ENCODE data around the gene RXFP1.

RXFP1 gene

DNA sequence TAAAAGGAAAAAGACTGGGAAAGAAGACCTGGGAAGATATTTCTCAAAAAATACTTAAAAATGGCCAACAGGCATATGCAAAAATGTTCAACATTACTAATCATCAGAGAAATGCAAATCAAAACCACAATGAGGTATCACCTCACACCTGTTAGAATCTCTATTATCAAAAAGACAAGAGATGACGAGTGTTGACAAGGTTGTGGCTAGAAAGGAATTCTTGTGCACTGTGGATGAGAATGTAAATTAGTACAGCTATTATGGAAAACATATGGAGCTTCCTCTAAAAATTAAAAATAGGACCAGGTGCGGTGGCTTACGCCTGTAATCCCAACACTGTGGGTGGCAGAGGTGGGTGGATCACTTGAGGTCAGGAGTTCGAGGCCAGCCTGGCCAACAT lies 100.0 kb downstream of the RXFP1 start:
- DNase-seq, result no peak

DNA sequence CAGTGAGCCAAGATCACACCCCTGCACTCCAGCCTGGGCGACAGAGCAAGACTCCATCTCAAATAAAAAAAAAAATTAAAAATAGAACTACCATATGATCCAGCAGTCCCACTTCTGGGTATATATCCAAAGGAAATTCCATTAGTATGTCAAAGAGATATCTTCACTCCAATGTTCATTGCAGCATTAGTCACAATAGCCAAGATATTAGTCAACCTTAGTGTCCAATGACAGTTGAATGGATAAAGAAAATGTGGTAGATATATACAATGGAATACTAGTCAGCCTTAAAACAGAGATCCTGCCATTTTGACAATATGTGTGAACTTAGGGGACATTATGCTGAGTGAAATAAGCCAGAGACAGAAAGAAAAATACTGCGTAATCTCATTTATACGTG lies 100.6 kb downstream of the RXFP1 start:
- no peak for DNase-seq

DNA sequence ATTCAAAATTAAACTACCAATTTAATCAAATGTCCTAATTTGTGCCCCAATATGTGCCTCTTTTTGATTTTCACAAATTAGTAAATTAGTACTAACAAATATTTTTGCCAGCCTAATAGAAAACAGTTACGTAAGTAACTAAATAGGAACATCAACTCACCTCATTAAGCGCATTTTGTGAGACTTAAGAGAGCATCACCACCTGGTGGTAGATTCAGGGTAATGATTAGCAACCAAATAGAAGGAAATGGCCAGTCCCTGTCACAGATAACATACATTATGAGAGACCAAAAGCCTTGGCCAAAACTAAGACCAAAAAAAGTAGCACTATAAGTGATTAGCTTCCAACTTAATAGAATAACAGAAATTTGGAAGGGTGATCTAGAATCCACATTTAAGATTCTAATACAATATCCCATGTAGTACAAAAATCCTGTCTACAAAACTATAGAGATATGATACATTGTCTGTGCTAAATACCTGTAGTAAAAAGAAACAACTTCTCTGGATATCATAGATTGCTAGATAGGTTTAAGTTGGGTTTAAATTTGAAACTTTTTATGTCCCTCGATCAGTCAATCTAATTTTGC lies 103.3 kb downstream of the RXFP1 start:
- peak; percentile 66 to 67 for DNase-seq

GRCh38 chr4:158625544-158625943 lies 103.9 kb downstream of the RXFP1 start:
- DNase-seq, result no peak

DNA sequence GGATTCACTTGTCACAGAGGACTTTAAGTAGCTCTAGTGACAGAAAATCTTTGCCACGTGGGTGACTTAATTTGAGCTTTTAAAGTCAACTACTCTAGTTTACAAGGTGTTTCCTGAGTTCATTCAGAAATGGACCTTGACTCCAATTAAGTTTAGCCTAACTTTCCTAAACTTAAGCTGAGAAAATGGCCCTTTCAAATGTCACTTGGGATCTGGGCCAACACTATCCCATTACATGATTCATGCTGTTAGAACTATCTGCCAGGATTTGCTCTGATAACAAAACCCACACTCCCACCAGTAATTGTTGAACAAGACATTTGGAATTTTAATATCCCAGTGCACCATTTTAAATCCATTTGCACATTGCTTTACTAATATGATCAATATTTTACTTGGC lies 109.2 kb downstream of the RXFP1 start:
- DNase-seq, result no peak

DNA sequence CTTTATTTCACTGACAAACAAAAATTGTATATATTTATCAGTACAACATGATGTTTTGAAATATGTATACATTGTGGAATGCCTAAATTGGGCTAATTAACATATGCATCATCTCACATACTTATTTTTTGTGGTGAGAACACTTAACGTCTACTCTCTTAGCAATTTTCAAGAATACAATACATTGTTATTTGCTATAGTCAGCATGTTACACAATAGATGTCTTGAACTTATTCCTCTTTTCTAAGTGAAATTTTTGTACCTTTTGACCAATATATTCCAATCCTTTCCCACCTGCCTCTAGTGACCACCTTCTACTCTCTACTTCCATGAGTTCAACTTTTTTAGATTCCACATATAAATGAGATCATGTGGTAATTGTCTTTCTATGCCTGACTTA lies 114.9 kb downstream of the RXFP1 start:
- no peak for DNase-seq

DNA sequence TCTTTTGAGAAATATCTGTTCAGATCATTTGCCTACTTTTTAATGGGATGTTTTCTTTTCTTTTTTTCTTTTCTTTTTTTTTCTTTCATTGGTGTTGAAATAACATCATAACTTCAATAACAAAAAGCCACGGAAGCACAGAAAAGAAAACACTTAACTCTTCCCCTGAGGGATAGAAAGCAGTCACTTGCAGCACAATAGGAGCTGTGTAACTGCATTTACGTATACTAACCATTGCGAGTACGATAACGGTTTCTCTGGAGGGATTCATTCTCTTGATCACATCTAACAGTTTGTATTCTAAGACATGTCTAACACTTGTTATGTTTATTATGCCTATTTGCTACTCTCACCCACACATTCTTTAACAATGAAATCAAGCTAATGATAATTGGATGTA lies 122.7 kb downstream of the RXFP1 start:
- DNase-seq, result no peak

- no peak for DNase-seq
Observed at GRCh38 chr4:158644760-158645159, 123.1 kb downstream of the RXFP1 start.

DNA sequence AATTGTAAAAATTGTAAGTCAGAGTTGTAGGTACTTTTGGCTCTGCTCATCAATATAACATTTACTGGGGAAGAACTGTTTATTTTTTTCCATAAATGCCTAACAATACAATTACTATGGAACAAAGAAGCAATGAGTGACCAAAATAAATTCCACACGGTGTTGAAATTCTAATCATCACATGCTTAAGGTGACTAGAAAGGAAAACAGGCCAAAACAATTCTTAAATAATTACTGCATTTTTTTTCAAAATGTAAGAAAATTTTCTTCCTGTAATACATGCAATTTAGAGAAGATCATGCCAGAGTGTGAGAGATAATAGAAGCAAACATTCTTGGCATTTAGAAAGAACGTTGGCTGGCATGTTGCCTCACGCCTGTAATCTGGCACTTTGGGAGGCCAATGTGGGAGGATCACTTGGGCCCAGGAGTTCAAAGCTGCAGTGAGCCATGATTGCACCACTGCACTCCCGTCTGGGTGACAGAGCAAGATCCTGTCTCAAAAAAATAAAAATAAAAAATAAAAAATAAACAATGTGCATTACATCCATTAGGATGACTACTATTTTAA lies 127.5 kb downstream of the RXFP1 start:
- no peak for DNase-seq

DNA sequence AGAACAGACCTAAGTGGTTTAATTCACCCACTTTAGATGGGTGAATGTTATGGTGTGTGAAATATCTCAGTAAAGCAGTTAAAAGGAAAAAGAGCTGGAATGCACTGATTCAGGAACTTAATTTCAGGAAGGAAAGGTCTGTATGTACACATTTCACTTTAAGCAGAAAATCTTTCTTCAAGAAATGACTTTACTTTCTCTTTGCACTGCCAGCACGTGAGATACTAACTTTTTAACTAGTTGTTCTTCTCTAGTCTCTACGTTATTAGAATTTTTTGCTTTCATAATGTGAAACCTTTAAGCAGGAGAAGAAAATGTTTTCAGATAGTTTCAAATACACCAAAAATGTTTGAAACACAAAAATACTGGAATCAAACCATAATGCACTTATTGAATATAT lies 131.2 kb downstream of the RXFP1 start:
- no peak for DNase-seq

- no peak for DNase-seq
Observed at GRCh38 chr4:158656439-158656838, 134.8 kb downstream of the RXFP1 start.

DNA sequence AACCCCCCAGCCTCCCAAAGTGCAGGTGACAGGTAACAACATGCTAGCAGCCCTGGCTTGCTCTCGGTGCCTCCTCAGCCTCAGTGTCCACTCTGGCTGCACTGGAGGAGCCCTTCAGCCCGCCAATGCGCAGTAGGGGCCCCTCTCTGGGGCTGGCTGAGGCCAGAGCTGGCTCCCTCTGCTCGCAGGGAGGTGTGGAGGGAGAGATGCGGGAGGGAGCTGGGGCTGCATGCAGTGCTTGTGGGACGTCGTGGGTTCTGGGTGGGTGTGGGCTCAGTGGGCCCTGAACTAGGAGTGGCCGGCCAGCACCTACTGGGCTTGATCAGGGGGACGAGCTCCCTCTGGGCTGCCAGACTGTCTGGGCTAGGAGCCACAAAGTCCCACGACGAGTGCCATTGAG lies 135.6 kb downstream of the RXFP1 start:
- no peak for DNase-seq

DNA sequence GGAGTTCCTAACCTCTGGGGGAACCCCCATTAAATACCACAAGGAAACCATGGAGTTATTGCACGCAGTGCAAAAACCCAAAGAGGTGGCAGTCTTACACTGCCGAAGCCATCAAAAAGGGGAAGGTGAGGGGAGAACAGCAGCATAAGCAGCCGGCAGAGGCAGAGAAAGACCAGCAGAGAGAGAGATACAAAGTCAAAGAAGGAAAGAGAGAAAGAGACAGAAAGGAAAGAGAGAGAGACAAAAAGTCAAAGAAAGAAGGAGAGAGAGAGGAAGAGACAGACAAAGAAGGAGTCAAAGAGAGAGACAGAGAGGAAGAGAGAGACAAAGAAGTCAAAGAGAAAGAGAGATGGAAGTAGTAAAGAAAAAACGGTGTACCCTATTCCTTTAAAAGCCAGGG lies 141.6 kb downstream of the RXFP1 start:
- peak in 1 of 2 experiments; percentile 27 for DNase-seq

- DNase-seq, result peak; percentile 55 to 60
Observed at GRCh38 chr4:158663707-158664625, 142.3 kb downstream of the RXFP1 start.

DNA sequence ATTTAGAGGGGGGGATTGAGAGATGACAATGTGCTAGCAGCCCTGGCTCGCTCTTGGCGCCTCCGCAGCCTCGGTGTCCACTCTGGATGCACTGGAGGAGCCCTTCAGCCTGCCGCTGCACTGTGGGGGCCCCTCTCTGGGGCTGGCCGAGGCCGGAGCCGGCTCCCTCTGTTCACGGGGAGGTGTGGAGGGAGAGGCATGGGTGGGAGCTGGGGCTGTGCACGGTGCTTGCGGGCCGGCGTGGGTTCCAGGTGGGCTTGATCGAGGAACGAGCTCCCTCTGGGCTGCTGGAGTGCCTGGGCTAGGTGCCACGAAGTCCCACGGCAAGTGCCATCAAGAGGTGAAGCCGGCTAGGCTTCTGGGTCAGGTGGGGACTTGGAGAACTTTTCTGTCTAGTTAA lies 143.1 kb downstream of the RXFP1 start:
- no peak for DNase-seq

DNA sequence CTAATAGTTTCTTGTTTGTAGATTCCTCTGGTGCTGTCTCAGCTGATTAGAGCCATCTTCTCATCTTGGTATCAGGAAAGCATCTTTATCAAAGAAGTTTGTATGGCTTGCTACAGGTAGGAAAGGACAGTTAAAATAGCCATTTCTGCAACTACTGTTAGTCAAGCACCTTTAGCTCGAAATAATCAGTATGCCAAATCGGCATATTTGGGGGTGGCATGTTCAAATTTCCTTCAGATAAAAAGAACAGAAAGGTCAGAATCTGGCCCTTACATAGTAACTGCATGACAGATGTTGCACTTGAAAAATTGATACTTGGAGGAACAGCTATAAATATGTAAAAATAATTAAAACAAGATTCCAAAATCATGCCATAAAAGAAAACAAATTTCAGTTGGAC lies 145.2 kb downstream of the RXFP1 start:
- DNase-seq, result no peak

DNA sequence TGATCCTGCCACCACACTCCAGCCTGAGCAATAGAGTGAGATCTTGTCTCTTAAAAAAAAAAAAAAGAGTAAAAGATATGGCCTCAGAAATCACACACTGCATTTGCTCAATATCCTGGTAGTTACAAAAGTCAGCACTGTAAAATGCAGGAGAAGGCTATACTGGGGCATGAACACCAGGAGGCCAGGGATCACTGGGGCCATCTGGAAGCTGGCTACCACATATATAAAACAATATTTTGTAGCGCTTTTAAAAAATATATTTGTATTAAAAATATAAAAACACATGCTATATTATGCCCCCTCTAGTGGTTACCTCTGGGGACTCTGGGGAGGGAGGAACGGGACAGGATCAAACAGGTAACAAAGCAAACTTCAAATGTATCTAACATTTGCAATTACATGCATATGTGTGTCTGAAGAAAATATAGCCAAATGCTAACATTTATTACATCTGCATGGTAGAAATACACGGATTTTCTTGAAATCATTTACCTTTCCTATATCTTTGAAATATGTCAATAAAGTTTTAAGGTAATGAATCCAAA lies 146.0 kb downstream of the RXFP1 start:
- DNase-seq, result peak; percentile 50 to 57

DNA sequence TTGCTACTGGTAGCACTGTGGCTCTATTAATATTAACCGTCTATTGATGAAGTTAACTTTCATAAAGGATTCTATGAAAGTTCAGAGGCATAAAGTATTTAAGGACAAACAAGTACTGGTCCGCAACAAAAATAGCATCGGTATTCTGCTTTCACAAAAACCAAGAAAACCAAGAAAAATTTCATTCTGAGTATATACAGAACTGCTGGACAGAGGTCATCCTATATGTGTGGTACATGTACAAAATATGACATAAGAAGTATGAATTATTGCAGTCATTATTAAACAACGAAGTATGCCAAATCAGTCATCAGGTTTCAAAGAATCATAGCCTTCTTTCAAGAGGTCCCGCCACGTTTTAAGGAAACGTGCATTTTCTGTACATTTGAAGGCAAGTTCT lies 147.6 kb downstream of the RXFP1 start:
- no peak for DNase-seq

GRCh38 chr4:158670975-158671664 lies 149.4 kb downstream of the RXFP1 start:
- DNase-seq, result peak; percentile 52 to 56

DNA sequence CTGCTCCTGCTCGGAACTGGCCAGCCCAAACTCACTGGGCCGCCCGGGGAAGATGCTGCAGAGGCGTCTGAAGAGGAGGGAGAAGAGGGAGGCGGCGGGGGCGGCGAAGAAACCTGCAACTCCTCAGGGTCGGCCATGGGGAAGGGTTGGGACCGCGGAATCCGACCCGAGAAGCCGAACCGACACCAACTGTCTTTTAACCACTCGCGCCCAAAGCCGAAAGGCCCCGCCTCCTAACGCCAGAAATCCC lies 149.9 kb downstream of the RXFP1 start, which contains the start of gene C4orf46:
C4orf46 (minus strand) TSS at position 223 of the 250 bp plus-strand sequence; CDS start at position 137, 86 bp downstream.
- DNase-seq, result no peak

- peak; percentile 99 to 100 for DNase-seq
Observed at GRCh38 chr4:158671915-158672806, 150.5 kb downstream of the RXFP1 start, which contains the start of gene ETFDH. TSS of gene ETFDH (plus strand) at chr4:158672296. CDS start at chr4:158672457, 161 bp downstream.

DNA sequence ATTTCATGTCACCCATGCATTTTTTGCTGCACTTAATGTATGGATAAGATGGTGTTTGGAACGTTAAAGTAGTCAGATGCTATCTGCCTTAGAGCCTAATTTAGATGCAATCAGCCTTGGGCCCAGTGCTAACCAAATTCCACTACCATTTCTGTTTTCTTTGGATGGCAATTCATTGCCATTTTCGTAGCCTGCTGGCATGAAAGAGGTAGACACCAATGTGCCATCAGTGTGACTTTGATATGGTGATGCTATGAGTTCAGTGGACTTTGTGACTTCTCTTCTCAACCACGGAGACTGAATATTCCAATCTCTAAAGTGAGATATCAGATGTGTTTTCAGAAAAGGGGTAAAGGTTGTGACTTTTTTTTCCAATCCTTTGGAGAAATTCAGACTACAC lies 152.0 kb downstream of the RXFP1 start:
- no peak for DNase-seq
